Lower leg skin (tissue), 4 donors: ENCODE results near the gene AUTS2. TPM values are rescaled to one million over a fixed set of nuclear protein-coding genes. Genes with fewer than 3 reads are reported as not detected.

Experiments used
- DNase-seq, 2 donors: peaks; one replicate each; pipeline ENCODE4 v3.0.0-alpha.2; 2019; ENCODE audit warnings: low spot score in 2 of 2
- H3K4me3 ChIP-seq: fragments of 200-600 bp; sonication (generic); 2 replicates; pipeline ENCODE4 v1.5.1; 2017; ENCODE audit warnings: mild to moderate bottlenecking, low read depth; ENCODE audit not compliant: poor library complexity, severe bottlenecking
- POLR2A ChIP-seq, 2 donors: fragments of 450-650 bp; IDR thresholded peaks; one replicate each; pipeline ENCODE4 v1.6.1; 2016 to 2017; ENCODE audit warnings: antibody characterized with exemption in 2 of 2, mild to moderate bottlenecking in 1 of 2, moderate library complexity in 1 of 2
- WGBS, 2 donors: methylation state at CpG; one replicate each; pipeline ENCODE4 v1.1.5; 2018; 5-methylcytosine and 5-hydroxymethylcytosine counted together
- intact Hi-C: fragments of 100-400 bp; cut with DNase I; formaldehyde crosslinking; loops from one replicate; pipeline ENCODE4 v1.15.0; 2023; ENCODE audit warnings: low total_unique reads
- total RNA-seq, 4 donors: library from RNA; depleted of rRNA; stranded (reverse); fragments of >200 nt; gene quantifications; one replicate each; pipeline ENCODE4 v1.1.0, GENCODE V29; 2016
- TF ChIP-seq, protein P1 (sequence below), 3 donors: fragments of 450-650 bp; IDR thresholded peaks; one replicate each; pipeline ENCODE4 v1.5.1; 2016; ENCODE audit warnings: antibody characterized with exemption in 3 of 3, mild to moderate bottlenecking in 3 of 3, moderate library complexity in 2 of 3

AUTS2 gene
- total RNA-seq, 4 donors from 2014 or later, result 30.8 to 41.9 (median 40.5) TPM

- intact Hi-C loops, result no loop called here
- TF ChIP-seq POLR2A (IDR thresholded peaks at IDR 0.05), result no peak
- TF ChIP-seq, protein P1, sequence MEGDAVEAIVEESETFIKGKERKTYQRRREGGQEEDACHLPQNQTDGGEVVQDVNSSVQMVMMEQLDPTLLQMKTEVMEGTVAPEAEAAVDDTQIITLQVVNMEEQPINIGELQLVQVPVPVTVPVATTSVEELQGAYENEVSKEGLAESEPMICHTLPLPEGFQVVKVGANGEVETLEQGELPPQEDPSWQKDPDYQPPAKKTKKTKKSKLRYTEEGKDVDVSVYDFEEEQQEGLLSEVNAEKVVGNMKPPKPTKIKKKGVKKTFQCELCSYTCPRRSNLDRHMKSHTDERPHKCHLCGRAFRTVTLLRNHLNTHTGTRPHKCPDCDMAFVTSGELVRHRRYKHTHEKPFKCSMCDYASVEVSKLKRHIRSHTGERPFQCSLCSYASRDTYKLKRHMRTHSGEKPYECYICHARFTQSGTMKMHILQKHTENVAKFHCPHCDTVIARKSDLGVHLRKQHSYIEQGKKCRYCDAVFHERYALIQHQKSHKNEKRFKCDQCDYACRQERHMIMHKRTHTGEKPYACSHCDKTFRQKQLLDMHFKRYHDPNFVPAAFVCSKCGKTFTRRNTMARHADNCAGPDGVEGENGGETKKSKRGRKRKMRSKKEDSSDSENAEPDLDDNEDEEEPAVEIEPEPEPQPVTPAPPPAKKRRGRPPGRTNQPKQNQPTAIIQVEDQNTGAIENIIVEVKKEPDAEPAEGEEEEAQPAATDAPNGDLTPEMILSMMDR (IDR thresholded peaks at IDR 0.05), result no peak
- DNase-seq, result no peak
- no peak overlapping the region for H3K4me3 ChIP-seq
Observed at GRCh38 chr7:69748530-69748929, 150.3 kb downstream of the AUTS2 start.

DNA sequence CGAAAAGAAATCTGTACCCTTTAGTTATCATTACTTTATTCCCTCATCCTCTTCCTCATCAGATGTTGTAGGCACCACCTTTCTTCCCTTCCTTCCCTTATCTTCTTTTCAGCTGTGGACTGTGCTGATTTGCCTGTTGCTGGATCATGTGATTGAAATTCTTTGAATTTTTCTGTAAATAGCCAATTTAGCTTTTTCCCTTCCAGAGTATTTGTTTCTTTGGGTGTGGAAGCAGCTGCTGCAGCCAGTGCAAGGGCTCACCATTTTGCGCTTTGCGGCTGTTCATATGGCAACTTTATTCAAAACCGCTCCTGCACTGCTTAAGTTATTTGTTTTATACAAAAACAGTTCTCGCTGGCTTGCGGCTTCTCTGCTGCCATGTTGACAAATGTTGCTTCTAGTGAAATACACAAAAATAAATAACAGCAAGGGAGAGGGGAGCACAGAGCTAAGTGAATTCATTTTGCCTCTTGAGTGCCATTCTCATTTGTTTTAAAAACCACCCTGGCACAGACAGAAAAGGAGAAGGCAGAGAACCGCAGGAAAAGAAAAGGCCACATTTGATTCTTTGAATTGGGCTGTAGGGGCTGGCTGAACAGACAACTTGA lies 151.2 kb downstream of the AUTS2 start:
- H3K4me3 ChIP-seq, result no peak overlapping the region
- no peak for DNase-seq
- intact Hi-C loops, result no loop called here
- TF ChIP-seq POLR2A (IDR thresholded peaks at IDR 0.05), result no peak
- TF ChIP-seq, protein P1 (IDR thresholded peaks at IDR 0.05), result no peak
- 91 to 94% methylated on average over 7 of the region's 7 CpGs for WGBS, 2 donors

GRCh38 chr7:69749994-69750393 lies 151.7 kb downstream of the AUTS2 start:
- intact Hi-C loops, result no loop called here
- no peak for DNase-seq
- H3K4me3 ChIP-seq, result no peak overlapping the region
- WGBS, 2 donors, result 92% methylated on average over 4 of the region's 4 CpGs
- TF ChIP-seq, protein P1 (IDR thresholded peaks at IDR 0.05), result no peak
- no peak for TF ChIP-seq POLR2A (IDR thresholded peaks at IDR 0.05)

DNA sequence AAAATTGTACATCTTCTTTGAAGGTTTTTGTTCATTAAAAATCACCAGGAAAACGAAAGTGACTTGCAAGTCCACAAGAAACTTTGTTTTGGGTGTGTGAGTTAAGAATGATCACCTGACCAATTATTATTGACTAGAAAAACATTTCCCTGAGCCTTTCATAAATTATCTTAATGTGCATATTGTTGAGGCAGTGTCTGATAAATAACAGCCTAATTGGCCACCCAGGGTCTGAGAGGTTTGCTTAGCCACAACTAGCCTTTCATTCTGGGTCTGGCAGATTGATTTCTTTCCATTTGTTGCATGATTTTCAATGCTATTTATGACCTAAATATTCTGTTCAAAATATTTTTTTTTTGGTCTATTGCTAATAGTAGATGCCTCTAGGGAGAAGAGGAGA lies 152.8 kb downstream of the AUTS2 start:
- no peak for DNase-seq
- intact Hi-C loops, result no loop called here
- TF ChIP-seq, protein P1 (IDR thresholded peaks at IDR 0.05), result no peak
- no peak for TF ChIP-seq POLR2A (IDR thresholded peaks at IDR 0.05)
- H3K4me3 ChIP-seq, result no peak overlapping the region
- 54 to 78% methylated on average over 1 of the region's 1 CpG for WGBS, 2 donors

GRCh38 chr7:69753981-69754380 lies 155.7 kb downstream of the AUTS2 start:
- WGBS, 2 donors, result 40 to 86% methylated on average over 2 of the region's 2 CpGs
- intact Hi-C loops, result no loop called here
- TF ChIP-seq POLR2A (IDR thresholded peaks at IDR 0.05), result no peak
- TF ChIP-seq, protein P1 (IDR thresholded peaks at IDR 0.05), result no peak
- H3K4me3 ChIP-seq, result no peak overlapping the region
- DNase-seq, result no peak

GRCh38 chr7:69754476-69754875 lies 156.2 kb downstream of the AUTS2 start:
- DNase-seq, result no peak
- no peak for TF ChIP-seq POLR2A (IDR thresholded peaks at IDR 0.05)
- TF ChIP-seq, protein P1 (IDR thresholded peaks at IDR 0.05), result no peak
- 59 to 78% methylated on average over 3 of the region's 3 CpGs for WGBS, 2 donors
- H3K4me3 ChIP-seq, result no peak overlapping the region
- intact Hi-C loops, result no loop called here
